ENCODE results near the gene DET1.
A peak's percentile ranks its signal among the peaks of the same experiment; 100 is the strongest.

The DET1 gene

DNA sequence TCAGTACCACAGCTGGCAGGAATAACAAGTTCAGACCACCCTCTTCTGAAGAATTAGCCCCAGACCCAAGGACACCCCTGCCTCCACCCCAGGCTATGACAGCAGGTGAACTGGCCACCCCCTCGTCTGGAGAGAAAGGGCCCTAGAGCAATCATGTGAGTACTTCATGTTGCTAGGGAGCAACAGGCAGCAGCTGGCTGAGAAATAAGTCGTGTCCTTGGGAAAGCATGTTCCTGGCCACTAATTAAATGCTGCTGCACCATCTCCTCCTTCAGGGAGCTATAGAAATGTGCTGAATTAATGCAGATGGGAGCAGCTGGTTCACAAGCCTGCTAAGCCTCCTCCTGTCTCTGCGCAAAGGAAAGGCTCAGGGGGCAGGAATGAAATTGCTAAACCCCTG is 47.5 kb downstream of the DET1 start:
- H3K27ac Mint-ChIP-seq = no peak overlapping the region
- H3K4me3 Mint-ChIP-seq = no peak overlapping the region
- peaks cover 5 to 9% of the 10 kb centered on the region in 2 donors for H3K36me3 Mint-ChIP-seq
- H3K27me3 Mint-ChIP-seq = no peaks in the 10 kb centered on the region
- H3K4me1 Mint-ChIP-seq = peaks cover 0 to under 1% of the 10 kb centered on the region in 2 donors
- no peaks in the 10 kb centered on the region for H3K9me3 Mint-ChIP-seq
- ATAC-seq (replicated peaks) (no peak), DNase-seq (no peak)

GRCh38 chr15:88497109-88497765 is 49.2 kb downstream of the DET1 start:
- H3K4me3 Mint-ChIP-seq = no peak overlapping the region
- DNase-seq = no peak
- H3K4me1 Mint-ChIP-seq = peaks cover 0 to 2% of the 10 kb centered on the region in 2 donors
- ATAC-seq (replicated peaks) = no peak
- H3K36me3 Mint-ChIP-seq = peaks cover 5 to 9% of the 10 kb centered on the region in 2 donors
- no peaks in the 10 kb centered on the region for H3K27me3 Mint-ChIP-seq
- no peaks in the 10 kb centered on the region for H3K9me3 Mint-ChIP-seq
- H3K27ac Mint-ChIP-seq = no peak overlapping the region

GRCh38 chr15:88493844-88494243 is 52.6 kb downstream of the DET1 start:
- Mint-ChIP-seq H3K27me3 (no peaks in the 10 kb centered on the region), H3K4me3 (no peak overlapping the region), H3K27ac (no peak overlapping the region), H3K4me1 (peaks cover 0 to 2% of the 10 kb centered on the region in 2 donors), H3K36me3 (peaks cover 8 to 9% of the 10 kb centered on the region in 2 donors), H3K9me3 (no peaks in the 10 kb centered on the region)
- ATAC-seq (replicated peaks) (no peak), DNase-seq (no peak)

DNA sequence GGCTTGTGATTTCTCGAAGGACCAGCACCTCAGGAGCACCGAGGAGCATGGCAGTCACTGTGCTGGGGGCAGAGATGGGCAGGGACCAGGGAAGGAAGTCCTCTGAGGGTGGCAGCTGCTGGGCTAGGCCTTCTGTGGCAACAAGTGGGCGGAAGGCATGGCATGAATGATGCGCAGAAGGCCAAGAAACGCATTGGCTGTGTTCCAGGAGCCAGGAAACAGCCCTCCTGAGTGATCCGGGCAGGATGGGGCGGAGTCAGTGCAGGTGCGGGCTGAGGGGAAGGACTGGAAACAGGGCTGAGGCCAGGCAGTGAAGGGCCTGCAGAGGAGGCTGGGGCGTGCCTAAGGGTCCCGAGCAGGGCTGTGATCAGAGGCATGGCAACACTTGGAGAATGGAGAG is 55.3 kb downstream of the DET1 start:
- Mint-ChIP-seq H3K27ac (no peak overlapping the region), H3K4me3 (no peak overlapping the region), H3K4me1 (peaks cover 10 to 11% of the 10 kb centered on the region in 2 donors), H3K27me3 (no peaks in the 10 kb centered on the region), H3K9me3 (no peaks in the 10 kb centered on the region), H3K36me3 (peaks cover 6 to 9% of the 10 kb centered on the region in 2 donors)
- DNase-seq (no peak), ATAC-seq (replicated peaks) (no peak)

GRCh38 chr15:88490036-88490435 is 56.4 kb downstream of the DET1 start:
- no peaks in the 10 kb centered on the region for H3K27me3 Mint-ChIP-seq
- peaks cover 6 to 13% of the 10 kb centered on the region in 2 donors for H3K36me3 Mint-ChIP-seq
- ATAC-seq (replicated peaks) (no peak), DNase-seq (no peak)
- no peak overlapping the region for H3K4me3 Mint-ChIP-seq
- peaks cover 10 to 11% of the 10 kb centered on the region in 2 donors for H3K4me1 Mint-ChIP-seq
- H3K27ac Mint-ChIP-seq = no peak overlapping the region
- H3K9me3 Mint-ChIP-seq = no peaks in the 10 kb centered on the region

- Mint-ChIP-seq H3K36me3 (peaks cover 6 to 13% of the 10 kb centered on the region in 2 donors), H3K27ac (peak overlapping the region; percentile 22), H3K27me3 (no peaks in the 10 kb centered on the region), H3K4me1 (peaks cover 10 to 11% of the 10 kb centered on the region in 2 donors), H3K4me3 (no peak overlapping the region), H3K9me3 (no peaks in the 10 kb centered on the region)
- ATAC-seq (replicated peaks) = no peak
- DNase-seq = no peak
These were observed 57.2 kb downstream of the DET1 start for GRCh38 chr15:88489321-88489720.

- Mint-ChIP-seq H3K4me3 (no peak overlapping the region), H3K27me3 (no peaks in the 10 kb centered on the region), H3K27ac (no peak overlapping the region), H3K9me3 (no peaks in the 10 kb centered on the region), H3K36me3 (peaks cover 8 to 13% of the 10 kb centered on the region in 2 donors), H3K4me1 (peaks cover 8 to 11% of the 10 kb centered on the region in 2 donors)
- DNase-seq (no peak), ATAC-seq (replicated peaks) (peak; percentile 31 to 44)
These were observed 58.5 kb downstream of the DET1 start for GRCh38 chr15:88487796-88488523.

DNA sequence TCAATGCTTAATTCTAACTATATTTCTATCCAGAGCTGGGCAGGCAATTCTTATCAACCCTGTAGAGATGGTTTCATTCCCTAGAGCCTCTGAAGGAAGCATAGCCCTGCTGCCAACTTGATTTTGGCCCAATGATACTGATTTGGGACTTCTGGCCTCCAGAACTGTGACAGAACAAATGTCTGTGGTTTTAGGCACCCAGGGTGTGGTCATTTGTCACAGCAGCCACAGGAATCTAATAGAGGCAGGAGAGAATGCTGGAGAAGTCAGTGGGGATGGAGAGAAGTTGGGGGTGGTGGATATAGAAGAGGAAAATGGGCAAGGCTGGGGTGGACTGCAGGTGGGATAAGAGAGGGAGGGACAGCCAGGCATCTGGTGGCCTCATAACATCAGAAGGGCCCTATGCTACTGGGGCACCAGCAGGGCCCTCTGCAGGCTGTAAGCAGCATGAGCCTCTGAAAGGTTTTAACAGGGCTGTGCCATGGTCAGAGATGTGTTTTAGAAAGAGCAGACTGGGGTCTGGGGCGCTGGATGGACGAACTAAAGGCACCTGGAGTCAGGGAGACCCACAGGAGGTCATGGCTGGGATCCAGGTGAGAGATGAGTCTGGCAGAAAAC is 59.2 kb downstream of the DET1 start:
- Mint-ChIP-seq H3K9me3 (no peaks in the 10 kb centered on the region), H3K27ac (no peak overlapping the region), H3K4me3 (no peak overlapping the region), H3K4me1 (peaks cover 8 to 11% of the 10 kb centered on the region in 2 donors), H3K36me3 (peaks cover 9 to 16% of the 10 kb centered on the region in 2 donors), H3K27me3 (no peaks in the 10 kb centered on the region)
- ATAC-seq (replicated peaks) = peak in 1 of 2 donors; percentile 31
- DNase-seq = no peak

GRCh38 chr15:88484682-88485331 is 61.7 kb downstream of the DET1 start:
- Mint-ChIP-seq H3K36me3 (peaks cover 14 to 23% of the 10 kb centered on the region in 2 donors), H3K27ac (no peak overlapping the region), H3K27me3 (no peaks in the 10 kb centered on the region), H3K4me1 (peaks cover 8 to 11% of the 10 kb centered on the region in 2 donors), H3K4me3 (no peak overlapping the region), H3K9me3 (no peaks in the 10 kb centered on the region)
- ATAC-seq (replicated peaks) (no peak), DNase-seq (no peak)

GRCh38 chr15:88482263-88482662 is 64.2 kb downstream of the DET1 start:
- DNase-seq (no peak), ATAC-seq (replicated peaks) (no peak)
- Mint-ChIP-seq H3K36me3 (peaks cover 21 to 37% of the 10 kb centered on the region in 2 donors), H3K9me3 (no peaks in the 10 kb centered on the region), H3K27me3 (no peaks in the 10 kb centered on the region), H3K4me1 (peaks cover 1 to 3% of the 10 kb centered on the region in 2 donors), H3K27ac (no peak overlapping the region), H3K4me3 (no peak overlapping the region)

DNA sequence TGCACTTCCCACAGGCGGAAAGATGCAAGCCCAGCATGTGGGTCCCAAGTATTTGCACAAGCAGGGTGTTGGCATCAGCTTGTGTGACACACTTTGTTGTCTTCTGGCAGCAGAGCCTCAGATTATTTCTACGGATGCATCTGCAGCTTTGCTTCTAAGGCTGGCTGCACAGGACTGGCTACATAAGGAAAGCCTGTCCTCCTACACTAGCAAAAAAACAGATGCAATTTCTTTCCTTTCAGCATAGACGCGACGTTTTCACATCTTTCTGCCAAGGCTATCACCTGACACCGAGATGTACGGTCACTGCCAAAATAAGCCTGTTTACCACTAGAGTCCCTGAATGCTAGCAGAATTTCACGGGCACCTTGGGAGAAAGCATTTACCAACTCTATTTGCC is 65.5 kb downstream of the DET1 start:
- Mint-ChIP-seq H3K4me3 (no peak overlapping the region), H3K36me3 (peaks cover 23 to 42% of the 10 kb centered on the region in 2 donors), H3K27me3 (no peaks in the 10 kb centered on the region), H3K9me3 (no peaks in the 10 kb centered on the region), H3K27ac (no peak overlapping the region), H3K4me1 (no peaks in the 10 kb centered on the region)
- no peak for ATAC-seq (replicated peaks)
- no peak for DNase-seq

DNA sequence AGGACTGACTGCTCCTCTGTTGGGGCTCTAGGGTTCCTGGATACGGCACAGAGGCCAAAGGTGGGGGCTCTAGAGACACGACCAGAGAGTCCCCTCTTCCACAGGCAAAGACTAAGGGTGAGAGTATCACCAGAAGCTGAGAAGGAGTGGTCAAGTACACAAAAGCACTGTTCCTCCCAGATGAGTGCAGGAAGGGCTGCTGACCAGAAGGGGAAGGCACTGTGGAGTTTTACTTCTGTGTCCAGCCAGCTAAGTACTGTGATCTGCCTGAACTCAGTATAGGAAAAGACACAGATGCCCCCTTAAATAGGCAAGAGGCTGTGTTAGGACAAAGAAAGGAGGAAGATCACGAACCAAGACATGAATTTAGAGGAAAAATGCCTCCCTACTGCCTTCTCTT is 67.3 kb downstream of the DET1 start:
- Mint-ChIP-seq H3K27ac (no peak overlapping the region), H3K36me3 (peaks cover 31 to 51% of the 10 kb centered on the region in 2 donors), H3K4me3 (no peak overlapping the region), H3K4me1 (no peaks in the 10 kb centered on the region), H3K9me3 (no peaks in the 10 kb centered on the region), H3K27me3 (no peaks in the 10 kb centered on the region)
- DNase-seq (no peak), ATAC-seq (replicated peaks) (no peak)

GRCh38 chr15:88477904-88478303 is 68.6 kb downstream of the DET1 start:
- H3K4me3 Mint-ChIP-seq = no peak overlapping the region
- no peak for ATAC-seq (replicated peaks)
- H3K4me1 Mint-ChIP-seq = no peaks in the 10 kb centered on the region
- no peaks in the 10 kb centered on the region for H3K27me3 Mint-ChIP-seq
- H3K9me3 Mint-ChIP-seq = no peaks in the 10 kb centered on the region
- no peak overlapping the region for H3K27ac Mint-ChIP-seq
- H3K36me3 Mint-ChIP-seq = peaks cover 33 to 51% of the 10 kb centered on the region in 2 donors
- no peak for DNase-seq

- H3K27ac Mint-ChIP-seq = no peak overlapping the region
- ATAC-seq (replicated peaks) (no peak), DNase-seq (no peak)
- H3K27me3 Mint-ChIP-seq = no peaks in the 10 kb centered on the region
- peaks cover 3 to 4% of the 10 kb centered on the region in 2 donors for H3K4me1 Mint-ChIP-seq
- H3K36me3 Mint-ChIP-seq = peaks cover 38 to 53% of the 10 kb centered on the region in 2 donors
- no peaks in the 10 kb centered on the region for H3K9me3 Mint-ChIP-seq
- H3K4me3 Mint-ChIP-seq = no peak overlapping the region
These were observed 69.4 kb downstream of the DET1 start for GRCh38 chr15:88477126-88477525.

Measured in stimulated activated naive B cell treated with anti-CD40 and anti-IgM and Interleukin-4, amounts not matched to agents 10 μg/mL and 1 μg/mL and 100 μg/mL, for 72 hours (primary cell).